ENCODE data around the gene CBARP. TPM values are rescaled to one million over a fixed set of nuclear protein-coding genes. Genes with fewer than 3 reads are reported as not detected.

CBARP gene
- total and polyA plus RNA-seq, 9 of the 15 experiments (the other 6 are each of a cell fraction or from before 2014, with no cell fraction given), result 0.03 to 8.9 (median 1.2) TPM; not detected in 1

DNA sequence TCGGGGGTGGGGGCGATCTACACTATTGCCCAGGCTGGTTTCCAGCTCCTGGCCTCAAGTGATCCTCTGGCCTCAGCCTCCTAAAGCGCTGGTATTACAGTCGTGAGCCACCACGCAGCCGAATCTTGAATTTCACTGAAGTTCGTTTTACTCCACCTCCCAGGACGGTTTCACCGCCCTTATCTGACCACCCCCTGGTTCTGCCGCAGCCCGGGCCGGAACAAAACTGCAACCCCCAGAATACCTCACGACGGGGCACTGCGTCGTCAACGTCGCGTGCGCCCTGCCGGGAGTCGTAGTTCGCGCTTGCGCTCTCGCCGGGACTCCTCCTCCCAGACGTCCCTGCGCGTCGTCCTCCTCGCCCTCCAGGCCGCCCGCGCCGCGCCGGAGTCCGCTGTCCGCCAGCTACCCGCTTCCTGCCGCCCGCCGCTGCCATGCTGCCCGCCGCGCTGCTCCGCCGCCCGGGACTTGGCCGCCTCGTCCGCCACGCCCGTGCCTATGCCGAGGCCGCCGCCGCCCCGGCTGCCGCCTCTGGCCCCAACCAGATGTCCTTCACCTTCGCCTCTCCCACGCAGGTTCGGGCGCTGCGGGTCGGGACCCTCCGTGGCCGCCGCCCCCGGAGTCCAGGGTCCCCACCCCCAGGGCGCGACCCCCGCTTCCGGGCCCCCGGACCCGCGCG lies 3.8 kb upstream of the CBARP start, which contains the start of gene ATP5F1D (continued):
- TF ChIP-seq, protein P1, sequence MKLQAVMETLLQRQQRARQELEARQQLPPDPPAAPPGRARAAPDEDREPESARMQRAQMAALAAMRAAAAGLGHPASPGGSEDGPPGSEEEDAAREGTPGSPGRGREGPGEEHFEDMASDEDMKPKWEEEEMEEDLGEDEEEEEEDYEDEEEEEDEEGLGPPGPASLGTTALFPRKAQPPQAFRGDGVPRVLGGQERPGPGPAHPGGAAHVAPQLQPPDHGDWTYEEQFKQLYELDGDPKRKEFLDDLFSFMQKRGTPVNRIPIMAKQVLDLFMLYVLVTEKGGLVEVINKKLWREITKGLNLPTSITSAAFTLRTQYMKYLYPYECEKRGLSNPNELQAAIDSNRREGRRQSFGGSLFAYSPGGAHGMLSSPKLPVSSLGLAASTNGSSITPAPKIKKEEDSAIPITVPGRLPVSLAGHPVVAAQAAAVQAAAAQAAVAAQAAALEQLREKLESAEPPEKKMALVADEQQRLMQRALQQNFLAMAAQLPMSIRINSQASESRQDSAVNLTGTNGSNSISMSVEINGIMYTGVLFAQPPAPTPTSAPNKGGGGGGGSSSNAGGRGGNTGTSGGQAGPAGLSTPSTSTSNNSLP (IDR thresholded peaks at IDR 0.05; ENCODE audit: borderline replicate concordance, low read depth, low read length), result 0 out of 2 replicates have a peak, but pooled peaks have one; percentile 21
- TF ChIP-seq, protein P2, sequence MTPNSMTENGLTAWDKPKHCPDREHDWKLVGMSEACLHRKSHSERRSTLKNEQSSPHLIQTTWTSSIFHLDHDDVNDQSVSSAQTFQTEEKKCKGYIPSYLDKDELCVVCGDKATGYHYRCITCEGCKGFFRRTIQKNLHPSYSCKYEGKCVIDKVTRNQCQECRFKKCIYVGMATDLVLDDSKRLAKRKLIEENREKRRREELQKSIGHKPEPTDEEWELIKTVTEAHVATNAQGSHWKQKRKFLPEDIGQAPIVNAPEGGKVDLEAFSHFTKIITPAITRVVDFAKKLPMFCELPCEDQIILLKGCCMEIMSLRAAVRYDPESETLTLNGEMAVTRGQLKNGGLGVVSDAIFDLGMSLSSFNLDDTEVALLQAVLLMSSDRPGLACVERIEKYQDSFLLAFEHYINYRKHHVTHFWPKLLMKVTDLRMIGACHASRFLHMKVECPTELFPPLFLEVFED (CRISPR knock-in tag; conservative IDR thresholded peaks at IDR 0.05), result no peak
- TF ChIP-seq PHF8 (IDR thresholded peaks at IDR 0.05; ENCODE audit: borderline replicate concordance, low read length) (peak; percentile 68; the same call in 1 of the 2 replicates), TCF7 (IDR thresholded peaks at IDR 0.05; ENCODE audit: borderline replicate concordance) (no peak), MAFK (IDR thresholded peaks at IDR 0.05; ENCODE audit: low read length) (no peak; the same call in 1 of the 2 replicates), HDAC6 (IDR thresholded peaks at IDR 0.05; ENCODE audit: low read depth, low read length) (no peak), RBM39 (optimal IDR thresholded peaks at IDR 0.05; ENCODE audit: low read depth, low read length) (no peak), HDAC8 (tag; IDR thresholded peaks at IDR 0.05) (no peak), HDGF (IDR thresholded peaks at IDR 0.05) (no peak), ZFP30 (CRISPR knock-in tag; IDR thresholded peaks at IDR 0.05; ENCODE audit: borderline replicate concordance) (no peak), FOS (IDR thresholded peaks at IDR 0.05; ENCODE audit: extremely low read depth, insufficient read length) (no peak), OTX1 (CRISPR knock-in tag; IDR thresholded peaks at IDR 0.05) (no peak), CREB1 (IDR thresholded peaks at IDR 0.05) (peak; percentile 97), CREB1 (CRISPR knock-in tag; IDR thresholded peaks at IDR 0.05) (peak; percentile 97), SMAD2 (IDR thresholded peaks at IDR 0.05; ENCODE audit: low read depth, low read length) (no peak), MEIS2 (IDR thresholded peaks at IDR 0.05; ENCODE audit: partially characterized antibody) (peak; percentile 56), RAD51 (IDR thresholded peaks at IDR 0.05; ENCODE audit: borderline replicate concordance, low read depth) (no peak)
- TF ChIP-seq, protein P3, sequence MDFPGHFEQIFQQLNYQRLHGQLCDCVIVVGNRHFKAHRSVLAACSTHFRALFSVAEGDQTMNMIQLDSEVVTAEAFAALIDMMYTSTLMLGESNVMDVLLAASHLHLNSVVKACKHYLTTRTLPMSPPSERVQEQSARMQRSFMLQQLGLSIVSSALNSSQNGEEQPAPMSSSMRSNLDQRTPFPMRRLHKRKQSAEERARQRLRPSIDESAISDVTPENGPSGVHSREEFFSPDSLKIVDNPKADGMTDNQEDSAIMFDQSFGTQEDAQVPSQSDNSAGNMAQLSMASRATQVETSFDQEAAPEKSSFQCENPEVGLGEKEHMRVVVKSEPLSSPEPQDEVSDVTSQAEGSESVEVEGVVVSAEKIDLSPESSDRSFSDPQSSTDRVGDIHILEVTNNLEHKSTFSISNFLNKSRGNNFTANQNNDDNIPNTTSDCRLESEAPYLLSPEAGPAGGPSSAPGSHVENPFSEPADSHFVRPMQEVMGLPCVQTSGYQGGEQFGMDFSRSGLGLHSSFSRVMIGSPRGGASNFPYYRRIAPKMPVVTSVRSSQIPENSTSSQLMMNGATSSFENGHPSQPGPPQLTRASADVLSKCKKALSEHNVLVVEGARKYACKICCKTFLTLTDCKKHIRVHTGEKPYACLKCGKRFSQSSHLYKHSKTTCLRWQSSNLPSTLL (IDR thresholded peaks at IDR 0.05), result no peak
- TF ChIP-seq, protein P4, sequence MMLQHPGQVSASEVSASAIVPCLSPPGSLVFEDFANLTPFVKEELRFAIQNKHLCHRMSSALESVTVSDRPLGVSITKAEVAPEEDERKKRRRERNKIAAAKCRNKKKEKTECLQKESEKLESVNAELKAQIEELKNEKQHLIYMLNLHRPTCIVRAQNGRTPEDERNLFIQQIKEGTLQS (IDR thresholded peaks at IDR 0.05), result no peak
- TF ChIP-seq, protein P4 (CRISPR knock-in tag; conservative IDR thresholded peaks at IDR 0.05), result 0 out of 2 replicates have a peak, but pooled peaks have one; percentile 16
- TF ChIP-seq, protein P5, sequence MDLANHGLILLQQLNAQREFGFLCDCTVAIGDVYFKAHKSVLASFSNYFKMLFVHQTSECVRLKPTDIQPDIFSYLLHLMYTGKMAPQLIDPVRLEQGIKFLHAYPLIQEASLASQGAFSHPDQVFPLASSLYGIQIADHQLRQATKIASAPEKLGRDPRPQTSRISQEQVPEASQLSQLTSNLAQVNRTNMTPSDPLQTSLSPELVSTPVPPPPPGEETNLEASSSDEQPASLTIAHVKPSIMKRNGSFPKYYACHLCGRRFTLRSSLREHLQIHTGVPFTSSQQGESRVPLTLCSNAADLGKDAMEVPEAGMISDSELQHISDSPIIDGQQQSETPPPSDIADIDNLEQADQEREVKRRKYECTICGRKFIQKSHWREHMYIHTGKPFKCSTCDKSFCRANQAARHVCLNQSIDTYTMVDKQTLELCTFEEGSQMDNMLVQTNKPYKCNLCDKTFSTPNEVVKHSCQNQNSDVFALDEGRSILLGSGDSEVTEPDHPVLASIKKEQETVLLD (IDR thresholded peaks at IDR 0.05), result peak; percentile 95

Data from K562 (cell line).